Cerebellar cortex (tissue), 1 donor: ENCODE measurements around the gene ATG9A.
A peak's percentile ranks its signal among the peaks of the same experiment; 100 is the strongest.
"Not testable (repeated sequence)": the region's sequence is repeated elsewhere in the genome, so short reads cannot be mapped to it uniquely, and the experiment has no call there.

Experiments
- DNase-seq: peaks from one replicate; pipeline ENCODE4 v3.0.0-alpha.2; 2015; ENCODE audit warnings: low spot score

The ATG9A gene

GRCh38 chr2:219229305-219230058, at the start of gene ATG9A, which contains the start of gene ANKZF1:
ATG9A (minus strand) TSS chr2:219229636; CDS start chr2:219228024, 1,612 bp downstream.
ANKZF1 (plus strand) TSS chr2:219229806; CDS start chr2:219230258, 452 bp downstream.
- DNase-seq: peak; percentile 99

GRCh38 chr2:219278655-219279150, 49.3 kb upstream of the ATG9A start:
- no peak for DNase-seq

GRCh38 chr2:219277703-219278654, 48.5 kb upstream of the ATG9A start:
- DNase-seq: peak; percentile 90

GRCh38 chr2:219274361-219274921, 45.0 kb upstream of the ATG9A start:
- no peak for DNase-seq

- no peak for DNase-seq
Observed at GRCh38 chr2:219273937-219274336, 44.5 kb upstream of the ATG9A start.

GRCh38 chr2:219272995-219273394, 43.6 kb upstream of the ATG9A start:
- no peak for DNase-seq

GRCh38 chr2:219272356-219272755, 42.9 kb upstream of the ATG9A start:
- DNase-seq: no peak

GRCh38 chr2:219271021-219271420, 41.6 kb upstream of the ATG9A start:
- DNase-seq: no peak

GRCh38 chr2:219270055-219270372, 40.6 kb upstream of the ATG9A start:
- DNase-seq: no peak

GRCh38 chr2:219269362-219270054, 40.1 kb upstream of the ATG9A start:
- DNase-seq: no peak

GRCh38 chr2:219268294-219268693, 38.9 kb upstream of the ATG9A start:
- DNase-seq: no peak

GRCh38 chr2:219266886-219267285, 37.5 kb upstream of the ATG9A start:
- no peak for DNase-seq

- DNase-seq: no peak
Observed at GRCh38 chr2:219266232-219266631, 36.8 kb upstream of the ATG9A start.

GRCh38 chr2:219261024-219261855, 31.8 kb upstream of the ATG9A start:
- no peak for DNase-seq

GRCh38 chr2:219258942-219259341, 29.5 kb upstream of the ATG9A start:
- not testable (repeated sequence) for DNase-seq

- DNase-seq: peak; percentile 21
Observed at GRCh38 chr2:219254590-219255201, 25.3 kb upstream of the ATG9A start.

- DNase-seq: peak; percentile 85
Observed at GRCh38 chr2:219253753-219254589, 24.5 kb upstream of the ATG9A start, which contains the start of gene TUBA4A. TUBA4A (minus strand) TSS chr2:219253918; CDS start chr2:219253858, 60 bp downstream.

- DNase-seq: peak; percentile 44
Observed at GRCh38 chr2:219252900-219253752, 23.7 kb upstream of the ATG9A start, which contains the start of gene TUBA4B. TUBA4B (plus strand) TSS chr2:219253243; CDS start chr2:219253408, 165 bp downstream.
